ENCODE data around the gene RPL11.

- TF ChIP-seq CTCF (IDR thresholded peaks at IDR 0.05; ENCODE audit: control extremely low read depth in 1 of 3, insufficient read depth in 1 of 3, low read depth in 1 of 3, low read length in 3 of 3) (no peak), POLR2A (IDR thresholded peaks at IDR 0.05; ENCODE audit: control extremely low read depth in 1 of 2, low read depth in 2 of 2, low read length in 2 of 2) (no peak; a peak in 1 of 3 replicates), ZNF274 (IDR thresholded peaks at IDR 0.05; ENCODE audit: borderline replicate concordance, extremely low read depth, low read length) (no peak), USF2 (IDR thresholded peaks at IDR 0.05; ENCODE audit: low read length) (no peak), JUN (IDR thresholded peaks at IDR 0.05; ENCODE audit: low read depth, low read length) (no peak), TEAD4 (IDR thresholded peaks at IDR 0.05; ENCODE audit: low read depth, low read length) (no peak), TAF1 (IDR thresholded peaks at IDR 0.05; ENCODE audit: low read depth, low read length) (no peak)
Observed at GRCh38 chr1:23695667-23696066, 4.1 kb downstream of the RPL11 start.

Data from H1 (cell line).